SH-SY5Y (cell line): Measurements from ENCODE around the gene HOXB2.

Source experiments
- GATA2 ChIP-seq: IDR thresholded peaks from 2 replicates; pipeline ENCODE4 v1.6.1; 2011; ENCODE audit warnings: mild to moderate bottlenecking, low read depth, low read length
- GATA3 ChIP-seq: IDR thresholded peaks from 2 replicates; pipeline ENCODE4 v1.6.1; 2011; ENCODE audit warnings: low read depth, mild to moderate bottlenecking, low read length, moderate library complexity

The HOXB2 gene

GRCh38 chr17:48555258-48556228 lies 10.6 kb upstream of the HOXB2 start:
- no peak for TF ChIP-seq GATA2
- no peak for TF ChIP-seq GATA3

GRCh38 chr17:48554412-48555257 lies 9.7 kb upstream of the HOXB2 start:
- no peak for TF ChIP-seq GATA3
- no peak for TF ChIP-seq GATA2

GRCh38 chr17:48553826-48554225 lies 8.9 kb upstream of the HOXB2 start:
- no peak for TF ChIP-seq GATA2
- TF ChIP-seq GATA3 = no peak

DNA sequence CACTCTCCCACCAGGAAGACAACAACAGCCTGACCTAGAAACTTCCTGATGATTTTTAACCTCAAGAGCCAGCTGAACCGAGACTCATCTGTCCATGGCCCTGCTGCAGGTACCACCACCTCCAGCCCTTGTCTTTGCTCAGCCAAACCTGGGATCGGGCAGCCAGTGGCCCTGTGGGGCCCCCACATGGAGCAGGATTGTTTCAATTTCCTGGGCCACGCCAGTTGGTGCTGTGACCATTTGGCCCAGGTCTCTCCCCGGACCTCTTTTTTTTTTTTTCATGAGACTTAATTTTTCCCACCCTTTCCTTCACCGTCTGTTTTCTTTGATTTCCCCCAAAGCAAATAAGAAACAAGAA lies 8.3 kb upstream of the HOXB2 start:
- TF ChIP-seq GATA3 (no peak), GATA2 (no peak)

- TF ChIP-seq GATA2 = no peak
- no peak for TF ChIP-seq GATA3
These were observed 7.7 kb upstream of the HOXB2 start for GRCh38 chr17:48552466-48553189.

DNA sequence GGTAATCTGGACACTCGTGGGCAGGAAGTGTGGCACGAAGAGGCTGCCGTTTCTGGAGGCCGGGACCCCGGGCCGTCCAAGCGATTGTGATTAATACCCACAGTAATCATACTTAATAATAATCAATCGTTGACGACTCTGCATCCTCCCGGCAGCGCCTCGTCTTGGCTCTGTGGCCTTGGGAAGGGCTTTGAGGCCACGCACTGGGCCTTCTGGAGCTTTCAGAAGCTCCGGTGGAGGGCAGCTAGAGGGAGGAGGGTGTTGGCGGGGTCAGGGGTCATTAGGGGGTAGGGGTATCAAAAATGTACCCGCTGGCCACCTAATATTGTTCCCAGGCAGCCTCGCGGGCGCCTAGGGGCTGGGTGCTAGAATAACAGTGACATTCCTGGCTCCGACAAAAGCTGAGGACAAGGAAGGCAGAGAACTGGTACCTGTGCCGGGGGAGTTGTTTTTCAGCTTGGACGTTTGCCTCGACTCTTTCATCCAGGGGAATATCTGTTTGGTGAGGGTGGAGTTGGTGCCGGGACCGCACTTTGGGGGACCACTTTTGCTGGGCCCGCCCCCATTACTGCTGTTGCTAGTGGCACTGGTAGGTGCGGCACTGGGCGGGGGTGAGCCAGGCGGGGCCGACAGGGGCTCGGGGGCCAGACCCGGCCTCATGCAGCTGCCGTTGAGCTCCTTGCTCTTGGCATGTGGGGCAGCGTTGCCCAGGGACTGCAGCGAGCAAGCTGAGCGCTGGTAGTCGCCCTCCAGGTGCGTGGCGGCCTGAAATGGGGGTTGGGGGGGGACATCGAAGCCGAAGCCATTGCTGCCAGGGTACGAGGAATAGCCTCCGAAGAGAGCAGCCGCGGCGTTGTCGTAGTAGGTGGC lies 6.9 kb upstream of the HOXB2 start:
- no peak for TF ChIP-seq GATA2

DNA sequence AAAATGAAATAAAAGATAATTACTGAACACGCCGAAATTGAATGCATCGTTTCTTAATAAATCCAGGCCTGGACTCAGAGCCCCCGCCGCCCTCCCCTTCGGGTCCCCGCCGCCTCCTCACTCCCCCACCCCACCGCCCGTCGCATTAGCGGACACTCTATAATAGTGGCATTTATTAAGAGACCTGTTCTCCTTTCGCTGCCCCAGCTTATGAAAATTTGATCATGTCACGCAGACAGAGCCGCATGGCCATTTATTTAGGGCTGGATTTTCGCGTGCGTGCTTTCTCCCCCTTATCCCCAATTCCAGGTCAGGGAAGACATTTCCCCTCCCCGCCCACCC lies 6.3 kb upstream of the HOXB2 start:
- TF ChIP-seq GATA3 (no peak), GATA2 (no peak)

DNA sequence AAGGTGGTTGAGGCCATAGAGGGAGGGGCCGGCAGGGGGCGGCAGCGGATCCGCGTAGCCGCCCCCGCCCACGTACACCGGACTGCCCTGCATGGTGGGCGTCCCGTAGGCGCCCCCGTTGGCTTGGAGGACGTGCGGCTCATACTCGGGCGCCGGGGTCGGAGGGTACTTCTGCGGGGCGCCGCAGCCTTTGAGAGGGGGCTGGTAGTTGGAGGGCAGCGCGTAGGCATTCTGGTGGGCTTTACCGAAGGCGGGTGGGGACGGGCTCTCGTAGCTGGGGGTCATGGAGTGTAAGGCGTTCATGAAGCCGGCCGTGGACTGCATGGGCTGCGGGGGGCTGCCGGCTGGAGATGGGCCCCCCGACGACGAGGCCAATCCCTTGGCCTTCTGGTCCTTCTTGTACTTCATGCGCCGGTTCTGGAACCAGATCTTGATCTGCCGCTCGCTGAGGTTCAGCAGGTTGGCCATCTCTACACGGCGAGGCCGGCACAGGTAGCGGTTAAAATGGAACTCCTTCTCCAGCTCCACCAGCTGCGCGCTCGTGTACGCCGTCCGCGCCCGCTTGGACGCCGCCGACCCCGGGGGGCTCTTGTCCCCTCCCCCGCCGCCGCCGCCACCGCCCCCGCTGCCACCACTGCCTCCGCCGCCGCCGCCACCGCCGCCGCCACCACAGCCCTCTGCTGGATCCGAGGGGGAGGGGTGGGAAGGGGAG lies 5.7 kb upstream of the HOXB2 start:
- TF ChIP-seq GATA3 (no peak), GATA2 (no peak)

DNA sequence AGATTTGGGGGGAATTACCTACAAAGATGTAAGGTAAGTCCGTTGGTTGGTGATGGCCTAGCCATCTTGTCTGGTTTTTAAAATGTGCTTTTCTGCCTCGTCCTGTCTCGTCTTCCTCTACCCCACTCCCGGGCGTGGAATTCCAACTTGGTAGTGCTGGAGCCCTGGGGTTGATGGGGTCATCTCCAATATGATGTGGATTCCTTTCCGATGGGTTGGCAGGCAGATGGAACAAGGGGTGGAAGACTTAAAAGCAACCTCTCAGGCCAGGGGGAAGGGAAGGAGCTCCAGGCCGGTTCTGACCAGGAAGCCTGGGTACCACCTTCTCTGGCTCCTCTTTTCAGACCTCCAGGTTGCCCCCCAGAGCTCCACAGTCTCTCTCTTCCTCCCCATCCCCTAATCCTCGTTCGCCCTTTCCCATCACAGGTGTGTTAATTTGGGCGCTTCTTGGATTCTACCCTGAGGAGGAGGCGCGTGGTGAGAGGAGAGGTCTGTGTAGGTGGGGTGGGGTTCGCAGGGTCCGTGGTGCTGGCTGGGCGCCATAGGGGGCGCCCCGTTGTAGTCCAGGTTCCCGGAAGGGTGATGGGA lies 5.1 kb upstream of the HOXB2 start:
- no peak for TF ChIP-seq GATA3
- no peak for TF ChIP-seq GATA2

- TF ChIP-seq GATA2 (no peak), GATA3 (no peak)
These were observed 4.3 kb upstream of the HOXB2 start for GRCh38 chr17:48549281-48549630.

GRCh38 chr17:48548523-48549280 lies 3.8 kb upstream of the HOXB2 start:
- TF ChIP-seq GATA2 (no peak), GATA3 (no peak)

DNA sequence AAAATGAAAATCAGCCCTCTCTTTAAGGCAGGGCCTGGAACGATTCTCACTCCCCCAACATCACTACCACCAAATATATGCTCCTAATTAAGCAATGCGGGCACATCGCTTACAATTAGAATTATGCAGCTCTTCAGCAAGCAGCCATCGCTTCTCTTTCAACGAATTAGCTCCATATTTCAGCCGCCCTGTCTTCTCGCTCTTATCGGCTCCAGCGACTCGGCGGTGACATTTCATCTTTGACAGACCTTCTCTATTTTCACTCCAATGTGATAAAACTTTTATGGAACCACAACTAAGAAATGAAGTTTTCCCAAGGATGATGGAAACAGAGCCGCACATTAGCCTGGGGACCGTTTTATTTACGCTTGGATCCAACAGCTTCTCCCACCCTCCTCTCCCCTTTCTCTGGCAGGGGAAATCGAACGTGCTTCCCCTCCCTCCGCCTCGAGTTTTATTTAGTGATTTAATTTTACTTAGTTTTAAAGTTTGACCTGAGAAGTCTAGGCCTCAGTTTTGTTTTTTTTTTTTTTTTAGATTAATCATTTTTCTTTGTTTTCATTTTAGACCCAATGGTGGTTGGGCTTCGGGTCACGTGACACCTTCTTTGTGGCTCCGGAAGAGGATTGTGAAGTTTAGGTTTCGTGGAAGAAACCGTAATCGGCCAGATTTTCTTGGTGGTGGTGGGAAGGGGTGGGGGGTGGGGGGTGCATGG lies 3.1 kb upstream of the HOXB2 start:
- TF ChIP-seq GATA3 = no peak
- no peak for TF ChIP-seq GATA2
